GM12801 (cell line): ENCODE results near the gene UFM1.

Source experiments
- TF ChIP-seq, protein P1 (sequence below): IDR thresholded peaks from one replicate; pipeline ENCODE4 v1.5.1; 2011; ENCODE audit warnings: control low read depth; ENCODE audit not compliant: insufficient read length; ENCODE audit errors: extremely low read depth

Gene UFM1

GRCh38 chr13:38369058-38369457, 19.4 kb downstream of the UFM1 start:
- TF ChIP-seq, protein P1, sequence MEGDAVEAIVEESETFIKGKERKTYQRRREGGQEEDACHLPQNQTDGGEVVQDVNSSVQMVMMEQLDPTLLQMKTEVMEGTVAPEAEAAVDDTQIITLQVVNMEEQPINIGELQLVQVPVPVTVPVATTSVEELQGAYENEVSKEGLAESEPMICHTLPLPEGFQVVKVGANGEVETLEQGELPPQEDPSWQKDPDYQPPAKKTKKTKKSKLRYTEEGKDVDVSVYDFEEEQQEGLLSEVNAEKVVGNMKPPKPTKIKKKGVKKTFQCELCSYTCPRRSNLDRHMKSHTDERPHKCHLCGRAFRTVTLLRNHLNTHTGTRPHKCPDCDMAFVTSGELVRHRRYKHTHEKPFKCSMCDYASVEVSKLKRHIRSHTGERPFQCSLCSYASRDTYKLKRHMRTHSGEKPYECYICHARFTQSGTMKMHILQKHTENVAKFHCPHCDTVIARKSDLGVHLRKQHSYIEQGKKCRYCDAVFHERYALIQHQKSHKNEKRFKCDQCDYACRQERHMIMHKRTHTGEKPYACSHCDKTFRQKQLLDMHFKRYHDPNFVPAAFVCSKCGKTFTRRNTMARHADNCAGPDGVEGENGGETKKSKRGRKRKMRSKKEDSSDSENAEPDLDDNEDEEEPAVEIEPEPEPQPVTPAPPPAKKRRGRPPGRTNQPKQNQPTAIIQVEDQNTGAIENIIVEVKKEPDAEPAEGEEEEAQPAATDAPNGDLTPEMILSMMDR = no peak

- TF ChIP-seq, protein P1 = no peak
Observed at GRCh38 chr13:38372820-38373383, 23.3 kb downstream of the UFM1 start.

DNA sequence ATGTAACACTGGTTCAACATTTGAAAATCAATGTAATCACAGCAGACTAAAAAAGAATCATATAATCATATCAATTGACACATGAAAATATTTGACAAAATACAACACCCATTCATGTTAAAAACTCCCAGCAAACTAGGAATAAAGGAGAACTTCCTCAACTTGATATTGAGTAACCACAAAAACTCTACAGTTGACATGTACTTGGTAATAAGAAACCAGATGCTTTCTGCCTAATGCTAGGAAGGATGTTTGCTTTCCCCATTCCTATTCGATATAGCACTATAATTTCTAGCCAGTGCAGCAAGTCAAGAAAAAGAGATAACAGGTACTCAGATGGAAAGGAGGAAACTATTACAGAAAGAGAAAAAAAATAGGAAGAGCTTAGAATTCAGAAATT, 26.9 kb downstream of the UFM1 start:
- TF ChIP-seq, protein P1 = no peak

- TF ChIP-seq, protein P1 = no peak
Observed at GRCh38 chr13:38381890-38382289, 32.2 kb downstream of the UFM1 start.

DNA sequence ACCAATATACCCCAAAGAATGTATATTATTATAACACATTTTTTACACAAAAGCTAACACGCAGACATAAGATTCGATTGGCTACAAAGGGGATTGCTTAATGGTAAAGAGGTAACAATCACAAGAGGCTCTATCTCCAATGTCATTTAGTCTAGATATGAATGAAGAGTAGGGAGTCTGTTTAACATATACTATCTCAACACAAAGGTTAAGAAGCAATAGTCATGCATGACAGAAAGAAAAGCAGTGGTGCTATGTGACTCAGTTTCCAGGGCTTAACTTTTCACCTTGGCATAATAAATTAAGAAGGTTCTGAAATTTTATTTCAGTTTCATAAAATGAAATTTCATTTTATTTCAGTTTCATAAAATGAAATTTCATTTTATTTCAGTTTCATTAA, 33.3 kb downstream of the UFM1 start:
- TF ChIP-seq, protein P1 = no peak

- TF ChIP-seq, protein P1 = no peak
Observed at GRCh38 chr13:38384171-38384570, 34.5 kb downstream of the UFM1 start.

DNA sequence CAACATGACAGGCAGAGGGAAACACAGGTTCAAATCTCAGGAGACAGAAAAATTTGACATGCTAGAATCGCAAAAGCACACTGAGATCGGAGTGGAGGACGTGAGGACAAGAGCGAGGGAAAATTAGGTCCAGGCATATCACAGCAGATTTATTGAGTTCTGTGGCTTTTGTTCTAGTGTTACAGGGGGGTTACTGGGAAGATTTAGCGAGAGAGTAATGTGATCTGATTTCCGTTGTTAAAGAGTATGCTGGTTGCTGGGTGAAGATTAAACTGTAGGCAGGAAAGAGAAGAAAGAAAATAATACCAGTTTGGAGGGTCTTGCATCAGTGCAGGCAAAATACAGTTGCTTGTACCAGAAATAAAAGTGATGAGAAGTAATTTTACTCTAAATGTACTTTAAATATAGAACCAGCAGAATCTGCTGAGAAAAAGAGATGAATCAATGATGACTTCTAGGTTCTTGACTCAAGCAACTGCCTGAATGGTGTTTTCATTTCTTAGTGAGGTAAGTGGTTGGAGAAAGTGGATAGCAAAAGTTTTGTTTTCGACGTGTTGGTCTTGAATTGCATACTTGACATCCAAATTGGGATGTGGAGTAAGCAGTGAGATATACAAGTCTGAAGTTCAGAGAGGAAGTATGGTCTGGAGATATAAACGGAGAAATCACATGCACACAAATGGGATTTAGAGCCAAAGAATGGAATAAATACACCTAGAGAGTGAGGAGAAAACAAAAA, 35.7 kb downstream of the UFM1 start:
- TF ChIP-seq, protein P1 = no peak
